ENCODE results near the gene KRTAP10-7.
"Not testable (repeated sequence)": the region's sequence is repeated elsewhere in the genome, so short reads cannot be mapped to it uniquely, and the experiment has no call there.

The KRTAP10-7 gene

DNA sequence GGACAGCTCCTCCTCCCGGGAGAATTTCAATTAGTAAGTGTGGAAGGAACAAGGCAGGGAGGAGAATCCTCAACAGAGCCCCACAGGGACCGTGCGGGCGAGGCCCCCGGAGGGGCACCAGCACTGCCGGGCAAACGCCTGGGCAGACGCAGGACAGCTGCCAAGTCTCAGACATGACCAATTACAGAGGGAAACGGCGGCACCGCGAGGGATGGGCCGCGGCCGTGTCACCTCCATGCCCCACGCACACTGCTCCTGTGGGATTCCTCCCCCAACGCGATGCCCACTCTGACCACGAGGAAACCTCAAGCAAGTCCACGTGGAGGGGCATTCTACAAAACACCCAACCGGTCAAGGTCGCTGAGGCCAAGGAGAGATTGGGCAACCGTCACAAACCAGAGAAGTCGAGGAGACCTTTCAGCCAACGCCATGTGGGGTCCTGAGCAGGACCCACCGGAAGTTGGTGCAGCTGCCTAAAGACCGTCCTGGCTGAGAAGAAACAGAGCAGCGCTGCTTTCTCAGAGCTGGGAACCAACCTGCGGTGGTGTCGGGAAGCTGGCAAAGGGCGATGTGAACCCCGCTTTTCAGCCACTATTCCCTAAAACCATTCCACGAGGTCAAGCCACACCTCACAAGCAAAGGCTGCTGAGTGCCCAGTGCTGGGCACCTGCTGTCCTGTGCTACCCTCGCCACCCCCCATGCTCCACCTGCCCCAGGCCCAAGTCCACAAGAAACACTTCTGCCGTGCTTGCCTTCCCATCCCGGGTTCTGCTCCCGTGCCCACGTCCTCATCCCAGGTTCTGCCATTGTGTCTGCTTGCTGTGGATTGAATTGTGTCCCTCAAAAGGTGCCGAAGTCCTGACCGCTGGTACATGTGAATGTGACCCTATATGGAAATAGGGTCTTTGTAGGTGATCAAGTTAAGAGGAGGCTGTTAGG lies 28.3 kb upstream of the KRTAP10-7 start:
- no peak for DNase-seq

DNA sequence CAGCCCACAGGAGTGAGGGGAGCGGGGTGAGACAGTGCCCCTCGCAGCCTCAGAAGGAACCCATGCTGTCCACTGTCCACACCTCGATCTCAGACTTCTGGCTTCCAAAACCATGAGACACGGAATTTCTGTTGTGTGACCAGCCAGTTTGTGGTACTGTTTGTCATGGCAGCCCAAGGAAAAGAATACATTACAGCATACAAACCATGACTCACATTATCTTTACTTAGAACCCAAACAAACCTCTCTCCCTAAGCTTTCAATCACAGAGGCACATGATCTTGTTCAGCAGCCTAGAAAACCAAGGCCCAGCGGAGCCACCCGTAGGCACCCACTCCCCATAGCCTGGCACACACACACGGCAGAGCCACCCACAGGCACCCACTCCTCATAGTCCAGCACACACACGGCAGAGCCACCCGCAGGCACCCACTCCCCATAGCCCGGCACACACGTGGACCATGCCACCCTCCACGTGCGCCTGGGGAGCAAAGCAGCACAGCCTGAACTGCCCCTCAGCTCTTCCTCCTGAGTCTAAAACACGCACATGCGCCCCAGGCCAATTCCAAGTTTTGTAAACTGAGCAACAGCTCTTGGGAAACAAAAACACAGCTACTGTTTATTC lies 27.3 kb upstream of the KRTAP10-7 start:
- DNase-seq, result no peak

DNA sequence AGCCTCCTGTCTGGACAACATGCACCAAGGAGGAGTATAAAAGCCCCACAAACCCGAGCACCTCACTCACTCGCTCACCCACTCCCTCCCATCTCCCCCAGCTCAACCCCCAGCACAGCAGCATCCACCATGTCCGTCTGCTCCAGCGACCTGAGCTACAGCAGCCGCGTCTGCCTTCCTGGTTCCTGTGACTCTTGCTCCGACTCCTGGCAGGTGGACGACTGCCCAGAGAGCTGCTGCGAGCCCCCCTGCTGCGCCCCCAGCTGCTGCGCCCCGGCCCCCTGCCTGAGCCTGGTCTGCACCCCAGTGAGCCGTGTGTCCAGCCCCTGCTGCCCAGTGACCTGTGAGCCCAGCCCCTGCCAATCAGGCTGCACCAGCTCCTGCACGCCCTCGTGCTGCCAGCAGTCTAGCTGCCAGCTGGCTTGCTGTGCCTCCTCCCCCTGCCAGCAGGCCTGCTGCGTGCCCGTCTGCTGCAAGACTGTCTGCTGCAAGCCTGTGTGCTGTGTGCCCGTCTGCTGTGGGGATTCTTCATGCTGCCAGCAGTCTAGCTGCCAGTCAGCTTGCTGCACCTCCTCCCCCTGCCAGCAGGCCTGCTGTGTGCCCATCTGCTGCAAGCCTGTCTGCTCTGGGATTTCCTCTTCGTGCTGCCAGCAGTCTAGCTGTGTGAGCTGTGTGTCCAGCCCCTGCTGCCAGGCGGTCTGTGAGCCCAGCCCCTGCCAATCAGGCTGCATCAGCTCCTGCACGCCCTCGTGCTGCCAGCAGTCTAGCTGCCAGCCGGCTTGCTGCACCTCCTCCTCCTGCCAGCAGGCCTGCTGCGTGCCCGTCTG lies 26.6 kb upstream of the KRTAP10-7 start, which contains the start of gene KRTAP10-4:
KRTAP10-4 (plus strand) TSS at position 100 of the 827 bp plus-strand sequence; CDS start at position 130, 30 bp downstream.
- not testable (repeated sequence) for DNase-seq

- DNase-seq, result no peak
These were observed 25.7 kb upstream of the KRTAP10-7 start for GRCh38 chr21:44574457-44575306.

DNA sequence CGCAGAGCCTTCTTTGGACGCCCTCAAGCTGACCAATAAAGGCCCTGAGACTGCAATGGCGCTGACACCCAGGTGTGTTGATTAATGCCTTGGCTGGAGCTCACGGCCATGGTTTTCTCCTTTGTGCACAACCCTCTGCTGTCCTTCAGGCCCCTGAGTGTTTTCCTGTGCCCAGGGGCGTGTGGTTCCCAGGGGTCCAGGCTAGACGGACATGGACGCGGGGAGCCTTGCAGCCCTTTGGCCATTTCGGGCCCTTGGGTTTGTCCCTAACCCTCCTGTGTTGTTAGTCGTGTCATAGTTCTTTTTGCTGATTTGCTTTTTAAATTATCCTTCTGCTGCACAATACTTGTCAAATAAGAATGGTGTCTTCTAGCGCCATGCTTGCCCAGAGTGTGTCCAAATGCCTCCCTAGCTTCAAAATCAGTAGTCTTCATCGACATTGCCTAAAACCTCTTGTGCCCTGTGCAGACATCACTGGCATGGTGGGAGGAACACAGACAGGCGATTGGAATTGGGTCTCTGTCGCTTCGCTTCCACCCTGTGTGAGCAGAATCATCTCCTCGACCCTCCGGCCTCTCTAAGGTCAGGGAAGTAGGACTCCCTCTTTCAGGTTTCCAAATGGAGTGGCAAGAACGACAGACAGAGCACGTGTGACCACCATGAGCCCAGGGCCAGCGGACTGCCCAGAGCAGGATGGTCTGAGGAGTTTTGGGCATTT lies 24.9 kb upstream of the KRTAP10-7 start:
- no peak for DNase-seq

DNA sequence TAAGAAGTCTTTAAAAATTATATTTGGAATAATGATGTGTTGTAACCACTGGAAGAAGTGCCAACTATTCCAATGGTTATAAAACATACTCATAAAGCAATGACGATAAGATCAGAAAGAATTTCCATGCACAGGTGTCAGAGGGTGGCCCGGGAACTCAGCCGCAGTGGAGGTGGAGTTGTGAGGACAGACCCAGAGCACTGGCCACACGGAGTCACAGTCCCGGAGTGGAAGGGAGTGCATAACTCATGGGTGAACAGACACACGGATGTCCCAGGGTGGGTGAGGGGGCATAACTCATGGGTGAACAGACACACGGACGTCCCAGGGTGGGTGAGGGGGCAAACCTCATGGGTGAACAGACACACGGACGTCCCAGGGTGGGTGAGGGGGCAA lies 24.4 kb upstream of the KRTAP10-7 start:
- DNase-seq, result no peak

DNA sequence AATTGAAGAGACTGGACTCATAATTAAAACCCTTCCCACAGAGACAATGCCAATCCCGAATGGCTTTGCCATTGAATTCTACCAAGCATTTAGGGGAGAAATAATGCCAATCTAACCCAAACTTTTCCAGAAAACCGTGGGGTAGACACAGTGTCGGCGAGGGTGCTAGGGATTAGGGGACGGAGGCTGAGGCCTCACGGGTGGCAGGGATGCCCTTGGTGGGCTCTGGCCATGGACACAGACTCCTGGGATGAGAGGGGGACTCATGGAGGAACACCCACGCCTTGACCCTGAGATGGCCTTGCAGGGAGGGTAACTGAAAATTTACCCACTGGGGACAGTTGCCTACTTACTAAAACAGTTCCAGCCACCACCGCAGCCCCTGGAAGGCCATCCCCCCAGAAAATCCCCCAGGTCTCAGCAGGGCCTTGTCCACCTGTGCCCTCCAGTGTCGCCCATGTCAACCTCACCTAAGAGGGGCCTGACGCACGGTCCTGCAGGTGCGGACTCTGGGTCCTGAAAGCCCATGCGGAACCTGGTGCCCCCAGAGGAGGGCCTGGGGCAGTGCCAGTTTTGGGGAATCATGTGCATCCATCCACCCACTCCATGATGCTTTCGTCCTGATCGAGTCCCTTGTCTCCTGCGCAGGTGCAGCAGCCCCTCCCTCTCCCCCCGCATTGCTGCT lies 21.9 kb upstream of the KRTAP10-7 start:
- no peak for DNase-seq

DNA sequence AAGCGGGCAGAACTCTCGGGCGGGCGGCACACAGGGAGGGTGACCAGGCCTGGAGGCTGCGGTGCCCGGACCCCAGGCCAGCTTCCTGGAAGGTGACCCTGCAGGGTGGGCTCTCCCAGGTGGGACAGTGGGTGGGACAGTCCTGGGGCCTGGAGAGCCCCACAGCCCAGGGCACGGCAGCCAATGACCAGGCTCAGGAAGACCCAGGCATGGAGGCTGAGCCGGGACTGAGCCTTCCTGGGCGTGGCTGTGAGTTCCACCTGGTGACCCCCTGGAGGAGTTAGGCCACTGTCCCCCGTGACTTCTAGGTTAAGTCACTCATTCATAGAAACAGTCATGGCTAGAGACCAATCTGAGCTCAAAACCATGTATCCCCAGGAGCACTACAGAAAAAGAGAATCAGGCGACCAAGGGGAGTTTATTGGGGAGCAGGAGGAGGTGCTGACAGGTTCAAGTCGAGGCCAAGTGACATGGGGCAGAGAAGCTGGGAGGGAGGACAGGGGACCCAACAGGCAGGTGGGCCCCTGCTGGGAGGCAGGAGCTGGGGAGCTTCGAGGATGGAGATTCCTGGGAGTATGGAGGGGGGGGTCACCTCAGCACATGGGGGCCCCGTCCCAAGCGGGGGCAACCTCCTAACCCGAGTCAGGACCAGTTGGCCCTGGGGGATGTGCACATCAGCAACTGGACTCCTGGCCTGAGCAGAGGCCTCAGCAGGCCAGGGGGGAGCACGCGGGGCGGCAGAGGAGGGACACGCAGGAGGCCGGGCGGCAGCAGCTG lies 21.2 kb upstream of the KRTAP10-7 start:
- no peak for DNase-seq

GRCh38 chr21:44579833-44580144 lies 20.6 kb upstream of the KRTAP10-7 start:
- no peak for DNase-seq

DNA sequence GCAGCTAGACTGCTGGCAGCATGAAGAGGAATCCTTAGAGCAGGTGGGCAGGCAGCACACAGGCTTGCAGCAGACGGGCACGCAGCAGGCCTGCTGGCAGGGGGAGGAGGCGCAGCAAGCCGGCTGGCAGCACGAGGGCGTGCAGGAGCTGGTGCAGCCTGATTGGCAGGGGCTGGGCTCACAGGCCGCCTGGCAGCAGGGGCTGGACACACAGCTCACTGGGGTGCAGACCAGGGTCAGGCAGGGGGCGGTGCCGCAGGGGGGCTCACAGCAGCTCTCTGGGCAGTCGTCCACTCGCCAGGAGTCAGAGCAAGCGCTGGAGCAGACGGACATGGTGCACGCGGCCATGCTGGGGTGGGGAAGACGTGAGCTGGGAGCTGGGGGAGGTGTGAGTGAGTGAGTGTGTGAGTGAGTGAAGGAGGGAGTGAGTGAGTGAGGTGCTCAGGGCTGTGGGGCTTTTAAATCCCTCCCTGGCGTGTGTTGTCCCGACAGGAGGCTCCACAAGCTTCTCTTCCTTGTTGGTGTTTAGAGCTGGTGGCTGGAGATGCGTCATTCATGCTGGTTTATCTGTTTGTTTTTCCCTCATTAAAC lies 20.1 kb upstream of the KRTAP10-7 start, which contains the start of gene KRTAP10-5:
KRTAP10-5 (minus strand) TSS at position 374 of the 591 bp plus-strand sequence; CDS start at position 348, 26 bp downstream.
- not testable (repeated sequence) for DNase-seq

DNA sequence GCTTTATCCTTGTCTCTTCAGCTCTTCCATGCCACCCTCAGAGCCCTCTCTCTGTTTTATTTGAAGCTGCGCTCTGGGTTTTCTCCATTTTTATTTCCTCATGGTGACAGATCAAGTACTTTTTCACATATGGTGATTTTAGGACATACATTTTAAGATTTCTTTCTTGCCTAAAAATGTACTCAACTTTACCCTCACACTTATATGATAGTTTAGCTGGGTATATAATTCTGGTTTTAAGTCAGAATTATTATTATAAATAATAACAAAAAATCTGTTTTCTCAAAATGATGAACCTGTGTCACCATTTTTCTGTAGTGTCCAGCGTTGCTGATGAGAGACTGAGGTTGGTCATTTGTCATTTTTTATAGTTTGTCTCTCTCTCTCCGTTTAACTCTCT lies 19.2 kb upstream of the KRTAP10-7 start:
- DNase-seq, result no peak

- no peak for DNase-seq
These were observed 18.3 kb upstream of the KRTAP10-7 start for GRCh38 chr21:44582055-44582454.

DNA sequence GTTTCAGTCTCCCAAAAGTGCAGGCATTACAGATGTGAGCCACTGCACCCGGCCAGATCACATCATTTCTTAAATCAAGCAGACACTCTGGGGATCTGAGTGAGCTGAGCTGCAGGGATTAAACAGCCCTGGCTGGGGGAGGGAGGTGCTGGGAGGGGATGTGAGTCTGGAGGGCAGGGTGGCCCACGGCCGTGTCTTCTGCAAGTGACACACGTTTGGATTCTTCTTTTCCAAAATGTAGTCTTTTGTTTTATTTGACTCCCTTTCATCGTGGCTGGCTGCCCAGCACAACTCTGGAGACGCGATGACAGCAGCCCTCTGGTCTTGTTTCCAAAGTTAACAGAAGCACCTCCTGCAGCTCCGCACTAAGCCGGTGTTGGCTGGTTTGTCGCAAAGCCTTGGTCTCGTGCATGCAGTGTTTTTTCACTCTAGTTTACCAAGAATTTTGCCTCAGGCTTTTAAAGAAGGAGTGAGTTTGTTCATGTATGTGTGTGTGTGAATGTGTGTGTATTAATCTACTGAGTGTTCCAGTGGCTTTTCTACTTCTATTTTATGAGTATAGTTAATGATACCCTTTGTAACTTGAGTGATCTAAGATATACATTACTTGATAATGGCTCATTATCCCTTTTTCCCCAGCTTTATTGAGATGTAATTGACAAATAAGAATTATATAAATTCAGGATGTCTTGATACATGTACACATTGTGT lies 17.2 kb upstream of the KRTAP10-7 start:
- no peak for DNase-seq

- no peak for DNase-seq
These were observed 16.6 kb upstream of the KRTAP10-7 start for GRCh38 chr21:44583800-44584147.

DNA sequence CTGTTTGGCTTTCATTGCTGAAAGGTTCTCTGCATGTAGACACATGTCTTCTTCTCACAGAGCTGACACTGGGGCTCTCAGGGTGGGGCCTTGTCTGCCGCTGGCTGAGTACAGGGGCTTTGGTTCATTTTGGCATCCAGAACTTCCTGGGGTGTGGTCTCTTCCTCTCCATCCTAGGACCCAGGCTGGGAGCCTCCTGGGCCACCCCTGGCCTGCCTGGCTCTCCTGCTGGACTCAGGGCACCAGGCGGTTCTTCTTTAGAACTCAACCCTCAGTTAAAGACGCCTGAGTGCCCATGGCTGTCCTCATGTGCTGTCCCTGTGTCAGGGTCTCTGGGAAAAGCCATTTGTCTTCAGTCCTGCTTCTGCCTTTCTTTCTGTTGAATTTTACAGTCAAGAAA lies 14.5 kb upstream of the KRTAP10-7 start:
- DNase-seq, result no peak

GRCh38 chr21:44589094-44589493 lies 11.3 kb upstream of the KRTAP10-7 start:
- DNase-seq, result no peak

GRCh38 chr21:44589586-44590305 lies 10.7 kb upstream of the KRTAP10-7 start:
- no peak for DNase-seq

DNA sequence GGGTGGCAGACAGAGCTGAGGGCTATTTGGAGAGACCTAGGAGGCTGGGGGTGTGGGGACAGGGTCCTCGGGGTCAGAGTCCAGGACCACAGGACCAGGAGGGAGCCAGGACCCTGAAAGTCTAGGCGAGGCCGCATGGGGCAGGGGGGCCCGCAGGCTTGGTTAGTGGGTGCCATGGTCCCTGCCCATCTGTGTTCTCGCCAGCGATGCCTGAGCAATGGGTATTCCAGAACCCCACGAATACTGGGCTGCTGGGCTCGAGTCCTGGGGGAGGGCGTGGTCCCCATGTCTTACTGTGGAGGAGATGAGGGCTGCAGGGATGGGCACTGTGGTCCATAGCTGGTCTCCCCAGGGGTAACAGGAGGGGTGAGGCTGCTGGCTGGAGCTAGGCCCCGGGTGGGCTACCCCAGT lies 10.1 kb upstream of the KRTAP10-7 start:
- DNase-seq, result no peak
